GM15510 (cell line): ENCODE results near the gene CBFB.

Experiments
- POLR2A ChIP-seq: IDR thresholded peaks from 3 replicates; pipeline ENCODE4 v1.6.1; 2011; ENCODE audit warnings: borderline replicate concordance; ENCODE audit not compliant: insufficient read length; ENCODE audit errors: extremely low read depth

CBFB gene

GRCh38 chr16:67089101-67089500 lies 60.2 kb downstream of the CBFB start:
- no peak for TF ChIP-seq POLR2A

GRCh38 chr16:67091906-67092566 lies 63.1 kb downstream of the CBFB start:
- TF ChIP-seq POLR2A, result no peak

- no peak for TF ChIP-seq POLR2A
These were observed 64.3 kb downstream of the CBFB start for GRCh38 chr16:67093098-67093726.

DNA sequence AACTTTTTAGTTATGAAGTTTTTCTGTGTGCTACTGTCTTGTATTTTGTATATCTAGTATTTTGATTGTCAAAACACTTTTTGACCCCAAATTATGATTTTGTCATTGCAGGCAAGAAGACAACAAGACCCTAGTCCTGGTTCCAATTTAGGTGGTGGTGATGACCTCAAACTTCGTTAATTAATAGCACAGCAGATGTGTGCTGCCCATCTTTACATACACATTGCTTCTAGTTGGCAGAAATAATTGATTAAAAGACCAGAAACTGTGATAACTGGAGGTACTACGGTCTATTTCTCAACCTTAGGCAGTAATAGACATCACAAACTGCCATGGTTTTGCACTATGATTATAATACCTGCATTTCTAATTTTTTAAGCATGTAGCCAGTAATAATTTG lies 69.7 kb downstream of the CBFB start:
- no peak for TF ChIP-seq POLR2A

DNA sequence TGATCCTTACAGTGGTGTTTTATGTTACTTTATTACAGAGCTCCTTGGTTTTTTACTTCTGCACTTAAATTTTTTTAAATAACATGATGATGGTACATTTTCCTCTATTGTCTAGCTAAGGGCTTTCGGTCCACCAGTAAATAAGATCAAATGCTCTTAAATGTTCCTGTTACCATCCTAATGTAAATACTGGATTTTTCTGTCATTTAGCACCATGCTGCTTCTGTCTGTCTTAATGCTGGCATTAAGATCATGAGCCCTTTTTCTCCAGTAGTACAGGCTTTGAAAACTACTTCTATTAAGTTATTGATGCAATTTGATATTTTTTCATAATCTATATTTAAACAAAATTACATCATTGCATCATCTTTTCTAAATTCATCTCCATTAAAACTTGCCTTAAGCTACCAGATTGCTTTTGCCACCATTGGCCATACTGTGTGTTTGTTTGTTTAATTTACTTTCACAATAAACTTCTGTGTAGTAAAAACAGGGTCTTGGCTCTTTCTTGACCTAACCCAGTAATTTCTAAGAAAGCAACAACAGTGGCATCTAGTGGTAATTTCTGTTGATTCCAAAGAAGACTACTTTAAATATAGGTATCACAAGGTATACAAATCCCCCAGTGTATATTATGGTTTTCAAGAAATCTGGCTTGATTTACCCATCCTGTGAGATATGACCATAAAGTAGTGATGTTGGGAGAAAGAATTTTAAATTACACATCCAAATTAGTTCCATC lies 71.8 kb downstream of the CBFB start:
- TF ChIP-seq POLR2A, result no peak

GRCh38 chr16:67101311-67102082 lies 72.5 kb downstream of the CBFB start:
- TF ChIP-seq POLR2A, result no peak

DNA sequence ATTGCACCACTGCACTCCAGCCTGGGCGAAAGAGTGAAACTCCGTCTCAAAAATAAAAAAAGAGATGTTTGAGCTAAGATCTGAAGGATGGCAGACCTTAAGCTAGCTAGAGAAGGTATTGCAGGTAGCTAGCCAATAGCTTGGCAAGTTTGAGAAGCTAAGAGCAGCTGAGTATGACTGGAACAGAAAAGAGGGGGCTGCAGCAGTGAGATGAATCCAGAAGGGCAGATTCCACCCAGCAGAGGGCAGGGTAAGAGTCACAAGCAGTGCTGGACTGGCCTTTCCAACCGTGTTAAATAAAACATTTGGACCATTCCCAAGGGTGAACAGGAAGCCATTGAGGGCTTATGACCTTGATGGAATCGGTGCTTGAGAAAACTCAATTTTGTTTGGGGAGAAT lies 75.1 kb downstream of the CBFB start:
- no peak for TF ChIP-seq POLR2A

DNA sequence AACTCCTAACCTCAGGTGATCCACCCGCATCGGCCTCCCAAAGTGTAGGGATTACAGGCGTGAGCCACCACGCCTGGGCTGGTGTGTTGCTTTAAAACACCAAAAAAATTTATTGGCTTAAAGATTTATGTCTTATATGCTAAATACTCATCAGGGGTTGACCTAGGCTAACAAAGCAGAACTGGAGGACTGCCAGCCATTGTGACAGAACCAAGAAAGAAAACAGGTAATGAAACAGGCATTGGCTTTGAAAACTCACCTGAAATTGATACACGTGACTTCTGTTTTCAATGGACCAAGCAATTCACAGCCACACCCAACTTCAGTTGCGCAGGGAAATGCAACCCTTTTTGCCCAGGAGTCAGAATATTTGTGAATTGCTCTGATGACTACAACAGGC lies 75.9 kb downstream of the CBFB start:
- TF ChIP-seq POLR2A, result no peak

GRCh38 chr16:67105246-67105645 lies 76.3 kb downstream of the CBFB start:
- no peak for TF ChIP-seq POLR2A

DNA sequence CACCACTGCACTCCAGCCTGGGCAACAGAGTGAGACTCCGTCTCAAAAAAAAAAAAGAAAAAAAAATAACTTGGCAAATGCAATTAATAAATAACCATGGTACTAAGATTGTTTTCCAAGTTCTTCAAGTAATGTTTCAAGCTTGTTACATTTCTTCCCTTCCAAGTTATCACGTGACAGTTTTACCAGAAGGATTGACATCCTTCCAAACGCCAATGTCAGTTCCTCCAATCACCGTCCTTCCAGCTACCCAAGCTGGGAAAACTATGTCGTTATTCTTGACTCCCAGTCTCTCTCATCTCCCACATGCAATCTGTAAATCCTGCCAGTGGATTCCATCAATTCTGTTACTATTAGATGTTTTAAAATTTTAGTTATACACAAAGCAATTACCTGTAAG lies 76.9 kb downstream of the CBFB start:
- TF ChIP-seq POLR2A, result no peak

DNA sequence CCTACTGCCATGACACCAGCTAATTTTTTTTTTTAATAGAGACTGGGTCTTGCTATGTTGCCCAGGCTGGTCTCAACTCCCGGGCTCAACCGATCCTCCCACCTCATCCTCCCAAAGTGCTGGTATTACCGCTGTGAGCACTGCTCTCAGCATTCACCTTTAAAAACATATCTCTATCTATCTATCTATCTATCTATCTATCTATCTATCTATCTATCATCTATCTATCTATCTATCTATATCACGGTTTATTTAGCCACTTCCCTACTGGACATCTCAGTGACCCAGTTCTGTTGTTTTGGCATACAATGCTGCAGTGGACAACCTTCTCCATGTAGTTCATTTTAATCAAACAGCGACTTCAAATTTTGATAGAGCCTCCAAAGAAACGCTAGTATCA lies 79.5 kb downstream of the CBFB start:
- TF ChIP-seq POLR2A, result no peak

DNA sequence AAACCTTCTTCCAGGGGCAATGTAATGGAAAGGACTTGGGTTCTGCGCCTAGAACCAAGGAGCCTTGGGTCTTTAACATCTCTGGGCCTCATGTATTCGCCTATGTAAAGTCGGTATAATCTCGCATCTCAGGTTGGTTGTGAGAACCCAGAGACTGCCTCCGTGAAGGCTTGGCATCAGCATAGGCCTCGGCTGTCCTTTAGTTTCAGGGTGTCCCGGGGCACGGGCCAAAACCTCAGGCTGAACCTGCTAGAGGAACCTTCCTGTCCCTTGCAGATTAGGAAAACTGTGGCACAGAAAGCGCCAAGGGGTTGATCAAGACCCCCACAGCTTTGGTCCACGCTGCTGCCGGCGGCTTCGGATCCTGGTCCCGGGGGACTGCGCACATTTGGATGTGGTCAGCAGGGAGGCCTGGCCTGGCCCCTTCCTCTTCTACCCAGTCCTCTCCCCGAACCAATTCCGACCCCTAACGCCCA lies 80.0 kb downstream of the CBFB start:
- no peak for TF ChIP-seq POLR2A

- peak; percentile 92 for TF ChIP-seq POLR2A
These were observed 80.6 kb downstream of the CBFB start, which contains the start of gene PHAF1 for GRCh38 chr16:67109407-67110135. PHAF1 (plus strand) TSS chr16:67109941; CDS start chr16:67110176, 235 bp downstream.

DNA sequence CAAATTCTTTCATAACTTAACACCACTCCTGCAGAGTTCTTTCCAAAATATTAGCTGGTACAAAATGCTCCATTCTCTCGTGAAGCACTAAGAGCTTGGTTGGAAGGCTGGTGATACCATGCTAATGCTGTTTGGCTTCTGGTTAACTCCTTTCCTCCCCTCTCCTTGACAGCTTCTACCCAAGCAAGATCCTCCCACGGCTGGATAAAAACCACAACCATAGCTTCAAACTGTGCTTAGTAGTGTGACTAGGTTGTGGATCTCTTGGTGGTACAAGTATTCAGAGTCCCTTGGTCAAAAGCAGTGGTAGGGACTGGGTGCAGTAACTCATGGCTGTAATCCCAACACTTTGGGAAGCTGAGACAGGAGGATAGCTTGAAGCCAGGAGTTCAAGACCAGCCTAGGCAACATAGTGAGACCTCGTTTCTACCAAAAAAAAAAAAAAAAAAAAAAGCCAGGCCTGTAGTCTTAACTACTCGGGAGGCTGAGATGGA lies 83.0 kb downstream of the CBFB start:
- TF ChIP-seq POLR2A, result no peak
